Measurements from ENCODE around the gene CD151. TPM values are rescaled to one million over a fixed set of nuclear protein-coding genes. Genes with fewer than 3 reads are reported as not detected.
A peak's percentile ranks its signal among the peaks of the same experiment; 100 is the strongest.

Gene CD151
- total RNA-seq, 1 experiment from 2014 or later, result 127 TPM

DNA sequence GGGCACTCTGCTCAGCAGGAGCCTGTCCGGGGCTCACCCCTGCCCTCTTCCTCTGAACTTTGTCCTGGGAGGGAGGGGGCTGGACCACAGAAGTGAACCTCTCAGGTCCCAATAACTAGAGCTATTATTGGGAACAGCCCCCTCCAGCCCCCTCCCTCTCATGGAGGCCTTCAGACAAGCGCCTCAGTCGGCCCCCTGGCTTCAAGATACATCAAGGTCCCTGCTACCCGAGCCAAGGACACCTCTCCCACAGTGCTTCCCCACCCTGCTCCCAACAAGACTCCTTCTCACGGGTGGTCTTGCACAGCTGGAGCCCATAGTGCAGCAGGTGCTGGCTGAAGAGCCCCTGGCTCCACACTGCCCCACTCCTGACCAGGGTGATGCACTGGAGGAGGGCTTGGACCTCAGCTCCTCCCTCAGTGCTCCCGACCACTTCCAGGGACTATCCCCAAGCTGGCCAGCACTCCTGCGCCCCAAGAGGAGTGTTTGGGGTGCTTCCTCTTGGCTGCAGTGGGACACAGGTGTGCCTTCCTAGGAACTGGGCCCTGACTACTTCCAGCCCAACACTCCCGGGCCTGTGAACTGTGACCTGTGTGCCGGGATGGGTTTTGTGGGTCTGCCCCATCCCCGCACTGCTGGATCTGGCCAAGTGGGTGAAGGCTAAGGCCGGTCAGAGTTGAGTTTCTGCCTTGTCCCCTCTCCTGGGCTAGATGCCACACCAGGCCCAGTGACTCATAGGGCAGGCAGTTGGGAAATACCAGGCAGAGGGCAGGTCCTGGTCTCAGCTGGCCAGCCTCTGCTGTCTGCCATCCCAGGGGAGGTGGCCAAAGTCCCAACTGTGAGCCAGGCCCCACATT, 11.9 kb upstream of the CD151 start:
- Histone ChIP-seq H3K36me3 (ENCODE audit: insufficient read depth, low read length, poor library complexity, severe bottlenecking) (peaks cover 4% of the 10 kb centered on the region), H3K4me1 (ENCODE audit: insufficient read depth, low read length, poor library complexity, severe bottlenecking) (peaks cover 6% of the 10 kb centered on the region), H3K9me3 (ENCODE audit: low read depth, low read length, poor library complexity, severe bottlenecking) (no peaks in the 10 kb centered on the region), H3K27ac (ENCODE audit: low read depth, low read length, poor library complexity, severe bottlenecking) (no peak overlapping the region), H3K27me3 (replicated peaks; ENCODE audit: insufficient read depth, low read depth, low read length, poor library complexity) (no peaks in the 10 kb centered on the region), H3K4me3 (ENCODE audit: low read depth, low read length, poor library complexity, severe bottlenecking) (peak overlapping the region; percentile 82)
- intact Hi-C loops (cut with micrococcal nuclease; ENCODE audit: unreplicated experiment), result no loop called here
- no TSS peak for BruUV-seq (replicated peaks)
- POLR2A ChIA-PET (ENCODE audit: low non-redundant PET), result no interaction called here
- no peak for DNase-seq (ENCODE audit: low spot score)
- CTCF ChIA-PET, result no interaction called here
- TF ChIP-seq, protein P1, sequence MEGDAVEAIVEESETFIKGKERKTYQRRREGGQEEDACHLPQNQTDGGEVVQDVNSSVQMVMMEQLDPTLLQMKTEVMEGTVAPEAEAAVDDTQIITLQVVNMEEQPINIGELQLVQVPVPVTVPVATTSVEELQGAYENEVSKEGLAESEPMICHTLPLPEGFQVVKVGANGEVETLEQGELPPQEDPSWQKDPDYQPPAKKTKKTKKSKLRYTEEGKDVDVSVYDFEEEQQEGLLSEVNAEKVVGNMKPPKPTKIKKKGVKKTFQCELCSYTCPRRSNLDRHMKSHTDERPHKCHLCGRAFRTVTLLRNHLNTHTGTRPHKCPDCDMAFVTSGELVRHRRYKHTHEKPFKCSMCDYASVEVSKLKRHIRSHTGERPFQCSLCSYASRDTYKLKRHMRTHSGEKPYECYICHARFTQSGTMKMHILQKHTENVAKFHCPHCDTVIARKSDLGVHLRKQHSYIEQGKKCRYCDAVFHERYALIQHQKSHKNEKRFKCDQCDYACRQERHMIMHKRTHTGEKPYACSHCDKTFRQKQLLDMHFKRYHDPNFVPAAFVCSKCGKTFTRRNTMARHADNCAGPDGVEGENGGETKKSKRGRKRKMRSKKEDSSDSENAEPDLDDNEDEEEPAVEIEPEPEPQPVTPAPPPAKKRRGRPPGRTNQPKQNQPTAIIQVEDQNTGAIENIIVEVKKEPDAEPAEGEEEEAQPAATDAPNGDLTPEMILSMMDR (conservative IDR thresholded peaks at IDR 0.05; ENCODE audit: low read depth, low read length), result no peak
- TF ChIP-seq EZH2 (IDR thresholded peaks at IDR 0.05; ENCODE audit: borderline replicate concordance, low read depth, low read length, poor library complexity, severe bottlenecking), result no peak

DNA sequence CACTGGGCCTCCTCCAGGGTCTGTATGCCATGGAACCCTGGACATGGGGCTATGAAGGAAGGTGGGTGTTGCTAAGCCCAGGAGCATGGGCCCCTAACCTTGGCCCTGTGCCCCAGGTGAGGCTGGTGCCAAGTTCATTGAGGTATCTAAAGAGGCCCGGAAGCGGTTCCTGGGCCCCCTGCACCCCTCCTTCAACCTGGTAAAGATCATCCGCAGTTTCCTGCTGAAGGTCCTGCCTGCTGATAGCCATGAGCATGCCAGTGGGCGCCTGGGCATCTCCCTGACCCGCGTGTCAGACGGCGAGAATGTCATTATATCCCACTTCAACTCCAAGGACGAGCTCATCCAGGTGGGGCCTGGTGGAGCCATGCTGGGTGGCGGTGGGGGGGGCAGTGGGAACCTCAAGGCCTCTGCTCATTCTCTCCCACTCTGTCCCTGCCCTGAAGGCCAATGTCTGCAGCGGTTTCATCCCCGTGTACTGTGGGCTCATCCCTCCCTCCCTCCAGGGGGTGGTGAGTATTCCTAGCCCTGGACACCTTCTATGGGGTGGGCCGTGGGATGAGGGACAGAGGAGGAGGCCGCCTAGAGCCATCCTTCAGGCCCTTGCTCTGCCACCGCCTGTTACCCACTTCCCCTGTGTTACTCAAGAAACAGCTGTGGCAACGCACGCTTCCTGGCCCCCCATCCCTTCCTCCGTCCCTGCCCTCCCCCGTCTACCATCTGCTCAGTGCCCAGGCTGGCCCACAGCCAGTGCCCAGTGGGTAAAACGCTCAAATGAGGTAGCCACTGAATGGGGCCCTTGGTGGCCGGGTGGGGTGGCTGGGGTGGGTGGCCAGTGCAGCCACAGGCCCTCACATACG, 11.0 kb upstream of the CD151 start:
- ChIA-PET CTCF (no interaction called here), POLR2A (ENCODE audit: low non-redundant PET) (no interaction called here)
- H3K27me3 ChIP-seq (replicated peaks; ENCODE audit: insufficient read depth, low read depth, low read length, poor library complexity), result no peaks in the 10 kb centered on the region
- H3K9me3 ChIP-seq (ENCODE audit: low read depth, low read length, poor library complexity, severe bottlenecking), result no peaks in the 10 kb centered on the region
- no TSS peak for BruUV-seq (replicated peaks)
- H3K4me3 ChIP-seq (ENCODE audit: low read depth, low read length, poor library complexity, severe bottlenecking), result no peak overlapping the region
- intact Hi-C loops (cut with micrococcal nuclease; ENCODE audit: unreplicated experiment), result no loop called here
- DNase-seq (ENCODE audit: low spot score), result no peak
- H3K36me3 ChIP-seq (ENCODE audit: insufficient read depth, low read length, poor library complexity, severe bottlenecking), result peaks cover 4% of the 10 kb centered on the region
- TF ChIP-seq EZH2 (IDR thresholded peaks at IDR 0.05; ENCODE audit: borderline replicate concordance, low read depth, low read length, poor library complexity, severe bottlenecking), result no peak
- TF ChIP-seq, protein P1 (conservative IDR thresholded peaks at IDR 0.05; ENCODE audit: low read depth, low read length), result no peak
- no peak overlapping the region for H3K27ac ChIP-seq (ENCODE audit: low read depth, low read length, poor library complexity, severe bottlenecking)
- H3K4me1 ChIP-seq (ENCODE audit: insufficient read depth, low read length, poor library complexity, severe bottlenecking), result peaks cover 6% of the 10 kb centered on the region

DNA sequence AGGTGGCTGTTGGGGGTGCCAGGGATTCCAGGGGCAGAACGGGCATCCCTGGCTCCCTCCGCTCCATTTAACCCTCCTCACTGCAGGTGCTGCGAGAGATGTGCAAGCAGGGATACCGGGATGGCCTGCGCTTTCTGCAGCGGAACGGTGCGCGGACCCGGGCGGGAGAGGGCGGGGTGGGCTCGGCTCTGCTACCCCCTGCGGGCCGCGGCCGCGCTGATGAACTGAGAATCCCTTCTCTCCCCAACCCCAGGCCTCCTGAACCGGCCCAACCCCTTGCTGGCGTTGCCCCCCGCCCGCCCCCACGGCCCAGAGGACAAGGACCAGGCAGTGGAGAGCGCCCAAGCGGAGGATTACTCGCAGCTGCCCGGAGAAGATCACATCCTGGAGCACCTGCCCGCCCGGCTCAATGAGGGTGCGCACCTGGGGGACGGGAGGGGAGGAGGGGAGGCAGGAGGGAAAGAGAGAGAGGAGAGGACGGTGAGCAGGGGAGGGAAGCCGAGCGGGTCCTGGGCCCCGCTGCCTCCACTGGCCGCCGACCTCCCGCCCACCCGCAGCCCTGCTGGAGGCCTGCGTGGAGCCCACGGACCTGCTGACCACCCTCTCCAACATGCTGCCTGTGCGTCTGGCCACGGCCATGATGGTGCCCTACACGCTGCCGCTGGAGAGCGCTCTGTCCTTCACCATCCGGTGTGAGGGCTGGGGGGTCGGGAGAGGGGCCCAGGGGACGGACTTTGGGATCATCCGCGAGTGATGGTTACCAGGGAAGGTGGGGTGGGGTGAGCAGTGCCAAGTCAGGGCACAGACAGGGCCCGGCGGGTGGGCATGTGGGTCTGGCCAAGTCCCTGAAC, 9.1 kb upstream of the CD151 start:
- no peak overlapping the region for H3K4me3 ChIP-seq (ENCODE audit: low read depth, low read length, poor library complexity, severe bottlenecking)
- no TSS peak for BruUV-seq (replicated peaks)
- CTCF ChIA-PET, result no interaction called here
- H3K4me1 ChIP-seq (ENCODE audit: insufficient read depth, low read length, poor library complexity, severe bottlenecking), result peaks cover 14% of the 10 kb centered on the region
- no peaks in the 10 kb centered on the region for H3K9me3 ChIP-seq (ENCODE audit: low read depth, low read length, poor library complexity, severe bottlenecking)
- DNase-seq (ENCODE audit: low spot score), result no peak
- TF ChIP-seq, protein P1 (conservative IDR thresholded peaks at IDR 0.05; ENCODE audit: low read depth, low read length), result no peak
- no peak for TF ChIP-seq EZH2 (IDR thresholded peaks at IDR 0.05; ENCODE audit: borderline replicate concordance, low read depth, low read length, poor library complexity, severe bottlenecking)
- H3K27ac ChIP-seq (ENCODE audit: low read depth, low read length, poor library complexity, severe bottlenecking), result no peak overlapping the region
- POLR2A ChIA-PET (ENCODE audit: low non-redundant PET), result no interaction called here
- peaks cover 4% of the 10 kb centered on the region for H3K36me3 ChIP-seq (ENCODE audit: insufficient read depth, low read length, poor library complexity, severe bottlenecking)
- intact Hi-C loops (cut with micrococcal nuclease; ENCODE audit: unreplicated experiment), result no loop called here
- H3K27me3 ChIP-seq (replicated peaks; ENCODE audit: insufficient read depth, low read depth, low read length, poor library complexity), result no peaks in the 10 kb centered on the region
